ENCODE results near the gene AGPAT2.

DNA sequence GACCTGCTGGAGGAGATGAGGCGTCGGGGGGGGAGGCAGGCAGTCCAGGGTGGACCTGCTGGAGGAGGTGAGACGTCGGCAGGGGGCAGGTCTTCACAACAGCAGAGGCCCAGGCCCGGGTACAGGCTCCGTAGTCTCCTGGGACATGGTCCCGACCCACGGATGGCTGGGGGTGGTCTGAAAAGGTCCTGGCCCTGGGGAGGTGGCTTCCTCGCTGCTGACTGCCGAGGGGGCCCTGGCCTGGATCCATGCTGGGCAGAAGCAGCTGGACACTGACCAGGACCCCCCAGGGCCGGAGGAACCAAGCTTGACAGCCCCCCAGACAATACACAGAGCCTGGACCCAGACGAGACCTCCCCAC is 16.0 kb downstream of the AGPAT2 start:
- TF ChIP-seq, protein P1, sequence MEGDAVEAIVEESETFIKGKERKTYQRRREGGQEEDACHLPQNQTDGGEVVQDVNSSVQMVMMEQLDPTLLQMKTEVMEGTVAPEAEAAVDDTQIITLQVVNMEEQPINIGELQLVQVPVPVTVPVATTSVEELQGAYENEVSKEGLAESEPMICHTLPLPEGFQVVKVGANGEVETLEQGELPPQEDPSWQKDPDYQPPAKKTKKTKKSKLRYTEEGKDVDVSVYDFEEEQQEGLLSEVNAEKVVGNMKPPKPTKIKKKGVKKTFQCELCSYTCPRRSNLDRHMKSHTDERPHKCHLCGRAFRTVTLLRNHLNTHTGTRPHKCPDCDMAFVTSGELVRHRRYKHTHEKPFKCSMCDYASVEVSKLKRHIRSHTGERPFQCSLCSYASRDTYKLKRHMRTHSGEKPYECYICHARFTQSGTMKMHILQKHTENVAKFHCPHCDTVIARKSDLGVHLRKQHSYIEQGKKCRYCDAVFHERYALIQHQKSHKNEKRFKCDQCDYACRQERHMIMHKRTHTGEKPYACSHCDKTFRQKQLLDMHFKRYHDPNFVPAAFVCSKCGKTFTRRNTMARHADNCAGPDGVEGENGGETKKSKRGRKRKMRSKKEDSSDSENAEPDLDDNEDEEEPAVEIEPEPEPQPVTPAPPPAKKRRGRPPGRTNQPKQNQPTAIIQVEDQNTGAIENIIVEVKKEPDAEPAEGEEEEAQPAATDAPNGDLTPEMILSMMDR (IDR thresholded peaks at IDR 0.05 in 4 of 5, conservative IDR thresholded peaks at IDR 0.05 in 1 of 5): no peak
- TF ChIP-seq POLR2A (IDR thresholded peaks at IDR 0.05): no peak
